HG03039 (cell line): Measurements from ENCODE around the gene CAMTA1.

ENCODE experiments used
- ATAC-seq: cut with Tn5 transposase; IDR thresholded peaks from one replicate; pipeline ENCODE4 v1.9.1; 2021; ENCODE audit warnings: mild to moderate bottlenecking, moderate library complexity; ENCODE audit not compliant: unreplicated experiment

Gene CAMTA1

GRCh38 chr1:7670334-7671145 is 885.3 kb downstream of the CAMTA1 start:
- no peak for ATAC-seq

- ATAC-seq, result no peak
These were observed 885.9 kb downstream of the CAMTA1 start for GRCh38 chr1:7671146-7671465.

- no peak for ATAC-seq
These were observed 886.4 kb downstream of the CAMTA1 start for GRCh38 chr1:7671676-7672075.

GRCh38 chr1:7672864-7673263 is 887.6 kb downstream of the CAMTA1 start:
- no peak for ATAC-seq

- ATAC-seq, result no peak
These were observed 889.7 kb downstream of the CAMTA1 start for GRCh38 chr1:7674972-7675371.

- ATAC-seq, result no peak
These were observed 890.4 kb downstream of the CAMTA1 start for GRCh38 chr1:7675431-7676273.

GRCh38 chr1:7676274-7676945 is 891.2 kb downstream of the CAMTA1 start:
- no peak for ATAC-seq

- ATAC-seq, result no peak
These were observed 891.9 kb downstream of the CAMTA1 start for GRCh38 chr1:7677111-7677510.

GRCh38 chr1:7677815-7678214 is 892.6 kb downstream of the CAMTA1 start:
- no peak for ATAC-seq

GRCh38 chr1:7678491-7679158 is 893.4 kb downstream of the CAMTA1 start:
- no peak for ATAC-seq

- no peak for ATAC-seq
These were observed 894.1 kb downstream of the CAMTA1 start for GRCh38 chr1:7679159-7679872.

- ATAC-seq, result no peak
These were observed 894.6 kb downstream of the CAMTA1 start for GRCh38 chr1:7679873-7680206.

GRCh38 chr1:7680207-7680954 is 895.1 kb downstream of the CAMTA1 start:
- ATAC-seq, result no peak

GRCh38 chr1:7680955-7681268 is 895.7 kb downstream of the CAMTA1 start:
- ATAC-seq, result no peak

- no peak for ATAC-seq
These were observed 896.1 kb downstream of the CAMTA1 start for GRCh38 chr1:7681401-7681800.

- no peak for ATAC-seq
These were observed 898.3 kb downstream of the CAMTA1 start for GRCh38 chr1:7683521-7683920.

- ATAC-seq, result no peak
These were observed 898.9 kb downstream of the CAMTA1 start for GRCh38 chr1:7684132-7684531.

GRCh38 chr1:7684861-7685635 is 899.8 kb downstream of the CAMTA1 start:
- no peak for ATAC-seq

- ATAC-seq, result no peak
These were observed 901.1 kb downstream of the CAMTA1 start for GRCh38 chr1:7686301-7686850.
